ENCODE data around the gene PKP4.

- no peak for TF ChIP-seq ZNF175 (CRISPR knock-in tag; IDR thresholded peaks at IDR 0.05; ENCODE audit: low read depth)
- TF ChIP-seq TEAD4 (IDR thresholded peaks at IDR 0.05; ENCODE audit: low read length): no peak
- TF ChIP-seq TEAD4 (CRISPR knock-in tag; IDR thresholded peaks at IDR 0.05; ENCODE audit: borderline replicate concordance): no peak
- TF ChIP-seq FOSL1 (tag; conservative IDR thresholded peaks at IDR 0.05): no peak
- TF ChIP-seq SP1 (CRISPR knock-in tag; IDR thresholded peaks at IDR 0.05): no peak
- no peak for TF ChIP-seq NR0B1 (IDR thresholded peaks at IDR 0.05; ENCODE audit: partially characterized antibody)
- no peak for TF ChIP-seq CTCF (IDR thresholded peaks at IDR 0.05 in 2 of 3, conservative IDR thresholded peaks at IDR 0.05 in 1 of 3; ENCODE audit: insufficient read depth in 2 of 3, low read depth in 1 of 3, low read length in 3 of 3)
- TF ChIP-seq ZNF184 (CRISPR knock-in tag; IDR thresholded peaks at IDR 0.05): no peak
- TF ChIP-seq HMG20B (CRISPR knock-in tag; IDR thresholded peaks at IDR 0.05): no peak
- no peak for TF ChIP-seq ZNF589 (CRISPR knock-in tag; IDR thresholded peaks at IDR 0.05; ENCODE audit: low read depth)
- TF ChIP-seq ZNF124 (CRISPR knock-in tag; IDR thresholded peaks at IDR 0.05): no peak
- no peak for TF ChIP-seq REST (IDR thresholded peaks at IDR 0.05; ENCODE audit: borderline replicate concordance)
- TF ChIP-seq REST (CRISPR knock-in tag; IDR thresholded peaks at IDR 0.05; ENCODE audit: low read depth): no peak
Measured at GRCh38 chr2:158488442-158489216, 31.9 kb downstream of the PKP4 start.
